ENCODE measurements around the gene NHERF1.

NHERF1 gene

DNA sequence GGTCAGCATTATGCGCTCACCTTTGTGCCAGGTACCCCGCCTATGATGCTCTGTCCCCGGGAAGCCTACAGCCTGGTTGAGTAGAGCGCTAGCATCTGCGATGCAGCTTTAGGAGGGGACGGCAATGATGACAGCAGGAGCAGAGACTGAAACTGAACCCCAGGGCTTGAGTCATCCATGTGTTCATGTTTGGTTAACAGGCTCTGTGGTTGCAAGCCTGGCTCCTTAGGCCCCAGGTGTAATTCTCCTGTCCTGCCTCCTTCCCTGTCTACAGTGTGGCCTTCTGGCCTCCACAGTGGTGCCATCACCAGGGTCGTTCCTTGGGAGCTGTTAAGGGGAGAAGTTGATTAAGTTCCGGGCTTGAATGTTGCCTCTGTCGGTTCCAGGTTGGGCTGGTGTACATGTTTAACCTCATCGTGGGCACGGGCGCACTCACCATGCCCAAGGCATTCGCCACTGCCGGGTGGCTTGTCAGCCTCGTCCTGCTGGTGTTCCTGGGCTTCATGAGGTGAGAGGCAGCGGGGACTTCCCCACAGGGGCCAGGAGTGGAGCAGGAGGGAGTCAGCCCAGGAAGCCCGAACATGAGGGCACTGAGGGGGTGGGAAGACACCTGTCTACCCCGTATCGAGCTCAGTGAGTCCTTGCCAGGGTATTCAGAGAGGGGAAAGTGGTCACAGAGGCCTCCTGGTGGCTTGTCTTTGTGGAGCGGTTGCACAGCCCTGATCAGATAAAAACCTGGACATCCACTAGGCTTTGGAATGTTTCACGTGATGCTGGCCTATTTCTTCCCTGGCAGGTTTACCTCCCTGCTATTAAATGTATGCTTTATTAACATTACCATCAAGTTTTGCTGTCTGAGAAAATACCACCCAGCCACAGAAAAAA is 36.9 kb downstream of the NHERF1 start:
- Histone ChIP-seq H3K27me3 (replicated peaks) (no peaks in the 10 kb centered on the region), H3K4me3 (ENCODE audit: low read depth, low read length) (no peak overlapping the region), H3K27ac (no peak overlapping the region), H3K36me3 (replicated peaks) (peaks cover 28% of the 10 kb centered on the region)
- no peak for DNase-seq
- TF ChIP-seq, protein P1, sequence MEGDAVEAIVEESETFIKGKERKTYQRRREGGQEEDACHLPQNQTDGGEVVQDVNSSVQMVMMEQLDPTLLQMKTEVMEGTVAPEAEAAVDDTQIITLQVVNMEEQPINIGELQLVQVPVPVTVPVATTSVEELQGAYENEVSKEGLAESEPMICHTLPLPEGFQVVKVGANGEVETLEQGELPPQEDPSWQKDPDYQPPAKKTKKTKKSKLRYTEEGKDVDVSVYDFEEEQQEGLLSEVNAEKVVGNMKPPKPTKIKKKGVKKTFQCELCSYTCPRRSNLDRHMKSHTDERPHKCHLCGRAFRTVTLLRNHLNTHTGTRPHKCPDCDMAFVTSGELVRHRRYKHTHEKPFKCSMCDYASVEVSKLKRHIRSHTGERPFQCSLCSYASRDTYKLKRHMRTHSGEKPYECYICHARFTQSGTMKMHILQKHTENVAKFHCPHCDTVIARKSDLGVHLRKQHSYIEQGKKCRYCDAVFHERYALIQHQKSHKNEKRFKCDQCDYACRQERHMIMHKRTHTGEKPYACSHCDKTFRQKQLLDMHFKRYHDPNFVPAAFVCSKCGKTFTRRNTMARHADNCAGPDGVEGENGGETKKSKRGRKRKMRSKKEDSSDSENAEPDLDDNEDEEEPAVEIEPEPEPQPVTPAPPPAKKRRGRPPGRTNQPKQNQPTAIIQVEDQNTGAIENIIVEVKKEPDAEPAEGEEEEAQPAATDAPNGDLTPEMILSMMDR (IDR thresholded peaks at IDR 0.05; ENCODE audit: low read depth, low read length, missing control alignments): peak; percentile 32
- in situ Hi-C loops (cut with HindIII; ENCODE audit: low pct_ligation_motif_present, low sequenced_read_pairs): no loop called here

DNA sequence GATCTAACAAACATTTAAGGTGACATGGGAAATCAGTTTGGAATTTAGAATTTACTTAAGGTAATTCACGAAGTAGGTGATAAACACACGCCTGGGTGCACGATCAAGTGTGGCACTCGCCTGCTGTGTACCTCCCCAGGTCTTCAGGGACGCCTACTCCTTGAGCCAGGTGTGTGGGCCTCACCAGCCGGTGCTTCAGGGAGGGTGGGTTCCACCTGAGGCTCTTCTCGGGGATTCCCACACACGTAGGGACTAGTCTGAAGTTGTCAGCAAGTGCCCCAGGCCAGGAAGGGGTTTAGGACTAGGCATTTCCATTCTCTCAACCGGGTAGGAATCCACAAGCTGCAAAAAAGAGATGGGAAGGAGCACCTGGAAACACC is 37.5 kb downstream of the NHERF1 start:
- Histone ChIP-seq H3K27ac (no peak overlapping the region), H3K36me3 (replicated peaks) (peaks cover 22% of the 10 kb centered on the region), H3K4me3 (ENCODE audit: low read depth, low read length) (no peak overlapping the region), H3K27me3 (replicated peaks) (no peaks in the 10 kb centered on the region)
- no peak for DNase-seq
- in situ Hi-C loops (cut with HindIII; ENCODE audit: low pct_ligation_motif_present, low sequenced_read_pairs): no loop called here
- TF ChIP-seq, protein P1 (IDR thresholded peaks at IDR 0.05; ENCODE audit: low read depth, low read length, missing control alignments): no peak

DNA sequence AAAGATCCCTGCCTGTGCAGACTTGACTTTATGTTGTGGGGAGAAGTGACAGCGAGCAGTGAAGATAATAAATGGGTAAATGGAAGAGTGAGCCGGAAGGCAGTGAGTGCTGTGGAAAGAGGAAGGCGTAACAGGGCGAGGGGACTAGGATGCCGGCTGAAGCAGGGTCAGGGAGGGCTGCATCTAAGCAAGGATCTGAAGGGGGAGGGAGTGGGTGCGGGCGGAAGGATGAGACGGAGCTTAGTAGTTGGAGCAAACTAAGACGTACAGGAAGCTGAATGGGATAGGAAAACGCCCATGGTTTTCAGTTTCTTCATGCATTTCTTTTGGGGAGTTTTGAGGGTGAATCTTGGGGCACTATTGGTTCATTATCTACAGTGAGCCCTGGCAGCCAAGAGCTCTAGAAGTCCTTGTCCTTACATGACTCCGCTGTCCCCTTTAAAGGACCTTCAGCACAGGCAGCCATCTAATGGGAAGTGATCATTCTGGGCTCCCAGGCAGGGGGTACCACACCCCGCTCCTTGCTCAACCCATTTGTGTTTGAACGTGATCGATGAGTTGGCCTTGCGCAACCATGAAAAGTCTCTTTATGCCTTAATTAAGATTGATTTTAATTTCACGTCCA is 38.1 kb downstream of the NHERF1 start:
- no peak for DNase-seq
- TF ChIP-seq, protein P1 (IDR thresholded peaks at IDR 0.05; ENCODE audit: low read depth, low read length, missing control alignments): no peak
- H3K36me3 ChIP-seq (replicated peaks): peaks cover 16% of the 10 kb centered on the region
- no peak overlapping the region for H3K4me3 ChIP-seq (ENCODE audit: low read depth, low read length)
- in situ Hi-C loops (cut with HindIII; ENCODE audit: low pct_ligation_motif_present, low sequenced_read_pairs): no loop called here
- H3K27me3 ChIP-seq (replicated peaks): no peaks in the 10 kb centered on the region
- H3K27ac ChIP-seq: no peak overlapping the region

DNA sequence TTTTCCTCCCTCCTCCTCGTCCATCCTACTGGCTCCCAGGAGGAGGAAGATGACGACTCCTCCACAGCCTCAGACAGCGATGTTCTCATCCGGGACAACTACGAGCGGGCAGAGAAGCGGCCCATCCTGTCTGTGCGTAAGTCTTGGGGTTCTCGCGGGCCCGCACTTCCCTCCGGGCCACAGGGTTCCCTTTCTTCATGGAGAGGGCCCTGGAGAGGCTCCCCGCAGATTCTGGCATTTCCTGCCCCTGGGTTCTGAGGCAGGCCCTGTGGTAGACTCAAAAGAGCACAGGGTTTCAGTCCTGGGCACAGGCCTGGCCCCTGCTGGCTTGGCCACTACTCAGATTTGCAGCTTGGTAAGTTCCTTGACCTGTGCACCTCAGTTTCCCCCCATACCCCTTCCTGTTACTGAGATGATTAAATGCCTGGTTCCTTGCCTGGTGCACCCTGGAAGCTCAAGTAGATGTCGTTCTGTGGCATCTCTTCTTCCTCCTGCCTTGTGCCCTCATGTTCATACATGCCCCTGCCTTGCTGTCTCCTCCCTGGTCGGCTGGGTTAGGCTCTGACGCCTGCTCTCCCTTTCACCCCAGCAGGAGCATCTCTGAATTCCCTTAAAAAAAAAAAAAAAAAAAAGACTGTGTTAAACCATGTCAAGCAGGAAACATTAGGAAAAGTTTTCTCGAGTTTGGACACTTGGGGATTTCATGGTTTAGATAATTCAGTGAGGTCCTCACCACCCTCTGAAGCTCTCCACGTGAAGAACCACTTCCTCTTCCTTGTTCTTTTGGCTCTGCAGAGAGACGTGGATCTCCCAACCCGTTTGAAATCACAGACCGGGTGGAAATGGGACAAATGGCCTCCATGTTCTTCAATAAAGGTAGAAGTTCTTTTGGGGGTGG is 42.0 kb downstream of the NHERF1 start:
- TF ChIP-seq, protein P1 (IDR thresholded peaks at IDR 0.05; ENCODE audit: low read depth, low read length, missing control alignments): no peak
- H3K27me3 ChIP-seq (replicated peaks): no peaks in the 10 kb centered on the region
- no peak overlapping the region for H3K4me3 ChIP-seq (ENCODE audit: low read depth, low read length)
- in situ Hi-C loops (cut with HindIII; ENCODE audit: low pct_ligation_motif_present, low sequenced_read_pairs): no loop called here
- H3K27ac ChIP-seq: no peak overlapping the region
- peaks cover 25% of the 10 kb centered on the region for H3K36me3 ChIP-seq (replicated peaks)
- DNase-seq: no peak

DNA sequence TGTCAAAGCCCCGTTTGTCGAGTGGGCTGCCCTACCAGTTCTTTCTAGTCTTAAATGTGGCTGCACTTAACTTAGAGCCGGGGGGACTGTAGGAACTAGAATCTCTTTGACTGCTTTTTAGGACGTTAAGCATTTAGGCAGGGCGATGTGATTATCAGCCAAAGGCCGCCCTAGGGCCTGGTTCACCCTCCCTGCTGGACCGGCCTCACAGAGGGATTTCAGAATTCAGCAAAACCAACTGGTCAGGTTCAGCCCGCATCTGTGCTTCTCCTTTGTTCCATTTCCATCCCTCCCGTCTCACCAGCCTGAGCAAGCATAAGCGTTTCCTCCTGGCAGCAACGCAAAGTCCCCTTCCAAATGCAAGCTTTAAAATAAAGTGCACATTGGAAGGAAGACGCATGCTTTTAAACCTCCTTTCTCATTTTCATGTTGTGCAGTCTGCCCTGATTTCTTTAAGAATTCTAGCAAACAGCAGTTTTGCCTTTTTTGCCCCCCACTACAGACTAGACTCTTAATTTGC is 44.2 kb downstream of the NHERF1 start:
- in situ Hi-C loops (cut with HindIII; ENCODE audit: low pct_ligation_motif_present, low sequenced_read_pairs): no loop called here
- DNase-seq: no peak
- Histone ChIP-seq H3K36me3 (replicated peaks) (peaks cover 34% of the 10 kb centered on the region), H3K27ac (no peak overlapping the region), H3K27me3 (replicated peaks) (no peaks in the 10 kb centered on the region), H3K4me3 (ENCODE audit: low read depth, low read length) (no peak overlapping the region)
- TF ChIP-seq, protein P1 (IDR thresholded peaks at IDR 0.05; ENCODE audit: low read depth, low read length, missing control alignments): no peak

All from brain microvascular endothelial cell (primary cell).